ENCODE measurements around the gene ENTREP1. TPM values are rescaled to one million over a fixed set of nuclear protein-coding genes. Genes with fewer than 3 reads are reported as not detected.

The ENTREP1 gene
- polyA plus RNA-seq, 1 of the 3 experiments (the other 2 are of a cell fraction) = not detected

- peaks cover 8% of the 10 kb centered on the region for H3F3A ChIP-seq (replicated peaks; ENCODE audit: insufficient read depth)
- peak overlapping the region; percentile 58 for H3K4me2 ChIP-seq
- H3K4me3 ChIP-seq (ENCODE audit: low read depth in 2 of 2, low read length in 1 of 2) = no peak overlapping the region; a peak in 1 of 4 replicates
- H3K27ac ChIP-seq (ENCODE audit: low read depth in 2 of 2, low read length in 1 of 2) = peak overlapping the region in 1 of 2 experiments; percentile 26; a peak in 1 of 4 replicates
- 23% methylated on average over 9 of the region's 9 CpGs for WGBS (ENCODE audit: low lambda C conversion rate)
- peak overlapping the region; percentile 66; the same call in 1 of the 2 replicates for H2AFZ ChIP-seq (ENCODE audit: low read depth)
- DNase-seq = no peak
- H3K4me1 ChIP-seq (ENCODE audit: control insufficient read depth in 1 of 2, insufficient read depth in 2 of 2, low read depth in 1 of 2, low read length in 1 of 2) = peaks cover 0 to 23% of the 10 kb centered on the region in 2 experiments; a peak in 3 of 4 replicates
- H4K20me1 ChIP-seq (ENCODE audit: insufficient read depth) = no peaks in the 10 kb centered on the region
- no peaks in the 10 kb centered on the region for H3K9me2 ChIP-seq
- no peaks in the 10 kb centered on the region for H3K27me3 ChIP-seq (ENCODE audit: insufficient read depth)
- no peaks in the 10 kb centered on the region for H3K36me3 ChIP-seq (replicated peaks in 1 of 2; ENCODE audit: control insufficient read depth in 1 of 2, insufficient read depth in 2 of 2, low read length in 1 of 2)
- H3K9me3 ChIP-seq = no peaks in the 10 kb centered on the region
- ChIA-PET POLR2A (no interaction called here), CTCF (interaction anchor here (0.9 kb wide), 1 partner anchor 20 kb away, joined by 3 read pairs; no protein-coding TSS in a partner anchor)
- H3K9ac ChIP-seq = no peak overlapping the region
- no peaks in the 10 kb centered on the region for H3K79me2 ChIP-seq (ENCODE audit: insufficient read depth)
- no peak for TF ChIP-seq RFX5 (IDR thresholded peaks at IDR 0.05; ENCODE audit: low read length)
- TF ChIP-seq EZH2phosphoT487 (IDR thresholded peaks at IDR 0.05; ENCODE audit: borderline replicate concordance, low read depth) = no peak
- 0 out of 2 replicates have a peak, but pooled peaks have one; percentile 9 for TF ChIP-seq JUND (IDR thresholded peaks at IDR 0.05)
- TF ChIP-seq MAX (IDR thresholded peaks at IDR 0.05; ENCODE audit: low read depth) = no peak
- TF ChIP-seq CTCF (IDR thresholded peaks at IDR 0.05) = no peak
- no peak for TF ChIP-seq REST (IDR thresholded peaks at IDR 0.05; ENCODE audit: low read depth, low read length)
- TF ChIP-seq USF1 (IDR thresholded peaks at IDR 0.05; ENCODE audit: borderline replicate concordance, low read depth) = no peak
- TF ChIP-seq CHD2 (IDR thresholded peaks at IDR 0.05; ENCODE audit: low read length, partially characterized antibody) = no peak
- no peak for TF ChIP-seq RCOR1 (IDR thresholded peaks at IDR 0.05; ENCODE audit: low read length)
- peak; percentile 51; the same call in 1 of the 2 replicates for TF ChIP-seq FOSL2 (IDR thresholded peaks at IDR 0.05; ENCODE audit: borderline replicate concordance, low read depth)
- no peak for TF ChIP-seq FOXJ3 (CRISPR knock-in tag; IDR thresholded peaks at IDR 0.05)
- TF ChIP-seq MXI1 (IDR thresholded peaks at IDR 0.05; ENCODE audit: low read depth, low read length) = no peak
- no peak for TF ChIP-seq GABPA (IDR thresholded peaks at IDR 0.05; ENCODE audit: low read depth)
- TF ChIP-seq GATA2 (CRISPR knock-in tag; IDR thresholded peaks at IDR 0.05) = no peak
- TF ChIP-seq YY1 (IDR thresholded peaks at IDR 0.05; ENCODE audit: low read depth) = no peak
- no peak for TF ChIP-seq IRF3 (IDR thresholded peaks at IDR 0.05; ENCODE audit: low read depth, low read length)
- no peak for TF ChIP-seq FOXM1 (IDR thresholded peaks at IDR 0.05; ENCODE audit: low read depth)
- TF ChIP-seq NRF1 (IDR thresholded peaks at IDR 0.05; ENCODE audit: low read depth, low read length) = no peak
- TF ChIP-seq ELF1 (IDR thresholded peaks at IDR 0.05) = no peak
- TF ChIP-seq SMC3 (IDR thresholded peaks at IDR 0.05; ENCODE audit: low read depth, low read length) = no peak
- TF ChIP-seq POLR2AphosphoS5 (IDR thresholded peaks at IDR 0.05; ENCODE audit: low read depth, low read length) = no peak
- no peak for TF ChIP-seq RXRA (IDR thresholded peaks at IDR 0.05; ENCODE audit: borderline replicate concordance, low read depth)
- TF ChIP-seq SIN3A (IDR thresholded peaks at IDR 0.05; ENCODE audit: borderline replicate concordance, low read depth, low read length) = no peak
- peak; percentile 58; the same call in 1 of the 2 replicates for TF ChIP-seq MEF2A (IDR thresholded peaks at IDR 0.05; ENCODE audit: borderline replicate concordance, low read depth)
These were observed 54.4 kb downstream of the ENTREP1 start for GRCh38 chr9:69379270-69379982.
